HepG2 (cell line): ENCODE results near the gene GNG12. TPM values are rescaled to one million over a fixed set of nuclear protein-coding genes. Genes with fewer than 3 reads are reported as not detected.

Source experiments
- ARID2 ChIP-seq: sonication (generic); formaldehyde crosslinking; IDR thresholded peaks from 2 replicates; pipeline ENCODE4 v1.8.1; 2022; ENCODE audit warnings: mild to moderate bottlenecking, missing genetic modification reagents, borderline replicate concordance
- CCDC6 ChIP-seq: sonication (generic); formaldehyde crosslinking; IDR thresholded peaks from 2 replicates; pipeline ENCODE4 v1.8.1; 2022; ENCODE audit warnings: mild to moderate bottlenecking, missing genetic modification reagents, moderate library complexity
- DMAP1 ChIP-seq: IDR thresholded peaks from 2 replicates; pipeline ENCODE4 v1.6.1; 2016
- GABPA ChIP-seq, 2 experiments: IDR thresholded peaks; 2 replicates each; pipeline ENCODE4 v1.6.1; 2011 to 2016; ENCODE audit warnings: low read depth in 2 of 2, low read length in 1 of 2, missing biosample characterization in 1 of 2, missing genetic modification characterization in 1 of 2
- HDAC2 ChIP-seq: sonication (generic); formaldehyde crosslinking; IDR thresholded peaks from 2 replicates; pipeline ENCODE4 v1.4.0; 2020; ENCODE audit warnings: missing genetic modification reagents
- IKZF1 ChIP-seq: fragments of 450-650 bp; IDR thresholded peaks from 2 replicates; pipeline ENCODE4 v1.7.1; 2016
- JUN ChIP-seq: sonication (generic); formaldehyde crosslinking; IDR thresholded peaks from 2 replicates; pipeline ENCODE4 v1.4.0; 2020; ENCODE audit warnings: mild to moderate bottlenecking, missing genetic modification reagents
- JUND ChIP-seq: sonication (generic); formaldehyde crosslinking; IDR thresholded peaks from 2 replicates; pipeline ENCODE4 v1.8.0; 2022; ENCODE audit warnings: mild to moderate bottlenecking, missing genetic modification reagents
- KDM5A ChIP-seq: fragments of 200-600 bp; sonication (generic); IDR thresholded peaks from 2 replicates; pipeline ENCODE4 v1.7.0; 2018; ENCODE audit warnings: antibody characterized with exemption, mild to moderate bottlenecking, low read length, borderline replicate concordance
- MZF1 ChIP-seq: sonication (generic); formaldehyde crosslinking; IDR thresholded peaks from 2 replicates; pipeline ENCODE4 v1.8.1; 2023; ENCODE audit warnings: mild to moderate bottlenecking, missing genetic modification reagents, borderline replicate concordance
- NFYC ChIP-seq: IDR thresholded peaks from 2 replicates; pipeline ENCODE4 v1.6.1; 2016; ENCODE audit warnings: missing genetic modification reagents, missing compliant biosample characterization
- PHB2 ChIP-seq: fragments of 450-650 bp; IDR thresholded peaks from 2 replicates; pipeline ENCODE4 v1.6.1; 2018; ENCODE audit not compliant: partially characterized antibody
- PHF21A ChIP-seq: sonication (generic); formaldehyde crosslinking; IDR thresholded peaks from 2 replicates; pipeline ENCODE4 v1.5.0; 2020; ENCODE audit warnings: mild to moderate bottlenecking, missing genetic modification reagents
- RBM39 ChIP-seq: fragments of 200-400 bp; formaldehyde crosslinking; IDR thresholded peaks from one replicate; pipeline ENCODE4 v1.6.1; 2018; ENCODE audit warnings: antibody characterized with exemption, mild to moderate bottlenecking, low read depth, low read length; ENCODE audit not compliant: poor library complexity, severe bottlenecking
- ZBTB3 ChIP-seq: sonication (generic); formaldehyde crosslinking; IDR thresholded peaks from 2 replicates; pipeline ENCODE4 v1.4.0; 2020; ENCODE audit warnings: low read depth, mild to moderate bottlenecking, moderate library complexity, missing genetic modification reagents, borderline replicate concordance
- ZBTB7B ChIP-seq: sonication (generic); formaldehyde crosslinking; IDR thresholded peaks from 2 replicates; pipeline ENCODE4 v1.4.0; 2020; ENCODE audit warnings: missing genetic modification reagents
- ZMAT3 ChIP-seq: sonication (generic); formaldehyde crosslinking; conservative IDR thresholded peaks from 2 replicates; pipeline ENCODE4 v1.7.0; 2021; ENCODE audit warnings: missing genetic modification reagents
- ZMYM4 ChIP-seq: sonication (generic); formaldehyde crosslinking; IDR thresholded peaks from 2 replicates; pipeline ENCODE4 v1.8.1; 2023; ENCODE audit warnings: mild to moderate bottlenecking, missing genetic modification reagents
- ZNF24 ChIP-seq: fragments of 450-650 bp; IDR thresholded peaks from 2 replicates; pipeline ENCODE4 v1.6.1; 2017; ENCODE audit warnings: antibody characterized with exemption, mild to moderate bottlenecking
- ZNF670 ChIP-seq: sonication (generic); formaldehyde crosslinking; IDR thresholded peaks from 2 replicates; pipeline ENCODE4 v1.8.0; 2022; ENCODE audit warnings: mild to moderate bottlenecking, missing genetic modification reagents, borderline replicate concordance
- ZNF792 ChIP-seq: IDR thresholded peaks from 2 replicates; pipeline ENCODE4 v1.6.1; 2016
- ZZZ3 ChIP-seq: sonication (generic); formaldehyde crosslinking; IDR thresholded peaks from 2 replicates; pipeline ENCODE4 v1.4.0; 2020; ENCODE audit warnings: missing genetic modification reagents, mild to moderate bottlenecking, borderline replicate concordance
- polyA plus RNA-seq, 8 experiments: library from polyadenylated mRNA; depleted of rRNA in 3 of 8; stranded (reverse) in 7 of 8; unstranded in 1 of 8; fragments of >200 nt; fragmentation: Illumina TruSeq in 4 of 8; extraction: Trizol in 4 of 8; gene quantifications; 2 replicates each; pipeline versions ENCODE4 v1.2.1 to v1.2.3, GENCODE V29; 2011 to 2016; ENCODE audit warnings: low read depth in 4 of 8, missing spikeins in 1 of 8, mixed read lengths in 1 of 8; ENCODE audit not compliant: insufficient read depth in 1 of 8
- total RNA-seq, 5 experiments: library from RNA; depleted of rRNA; stranded (reverse); fragments of >200 nt; fragmentation: Illumina TruSeq; extraction: Trizol; gene quantifications; 2 replicates each; pipeline ENCODE4 v1.2.3, GENCODE V29; 2016; ENCODE audit warnings: low read depth in 1 of 5
- TF ChIP-seq, protein P1 (sequence below): sonication (generic); formaldehyde crosslinking; IDR thresholded peaks from 2 replicates; pipeline ENCODE4 v1.8.0; 2022; ENCODE audit warnings: mild to moderate bottlenecking, missing genetic modification reagents; ENCODE audit not compliant: insufficient replicate concordance
- TF ChIP-seq, protein P2 (sequence below): sonication (generic); formaldehyde crosslinking; IDR thresholded peaks from 2 replicates; pipeline ENCODE4 v1.4.0; 2020; ENCODE audit warnings: missing genetic modification reagents
- TF ChIP-seq, protein P3 (sequence below): IDR thresholded peaks from 2 replicates; pipeline ENCODE4 v1.6.1; 2016; ENCODE audit warnings: missing compliant biosample characterization, missing genetic modification reagents, borderline replicate concordance
- TF ChIP-seq, protein P4 (sequence below): sonication (generic); formaldehyde crosslinking; conservative IDR thresholded peaks from 2 replicates; pipeline ENCODE4 v1.8.1; 2023; ENCODE audit warnings: missing genetic modification reagents

The GNG12 gene
- total and polyA plus RNA-seq, 2 of the 13 experiments (the other 11 are each of a cell fraction or from before 2014, with no cell fraction given), result 0.11 TPM

DNA sequence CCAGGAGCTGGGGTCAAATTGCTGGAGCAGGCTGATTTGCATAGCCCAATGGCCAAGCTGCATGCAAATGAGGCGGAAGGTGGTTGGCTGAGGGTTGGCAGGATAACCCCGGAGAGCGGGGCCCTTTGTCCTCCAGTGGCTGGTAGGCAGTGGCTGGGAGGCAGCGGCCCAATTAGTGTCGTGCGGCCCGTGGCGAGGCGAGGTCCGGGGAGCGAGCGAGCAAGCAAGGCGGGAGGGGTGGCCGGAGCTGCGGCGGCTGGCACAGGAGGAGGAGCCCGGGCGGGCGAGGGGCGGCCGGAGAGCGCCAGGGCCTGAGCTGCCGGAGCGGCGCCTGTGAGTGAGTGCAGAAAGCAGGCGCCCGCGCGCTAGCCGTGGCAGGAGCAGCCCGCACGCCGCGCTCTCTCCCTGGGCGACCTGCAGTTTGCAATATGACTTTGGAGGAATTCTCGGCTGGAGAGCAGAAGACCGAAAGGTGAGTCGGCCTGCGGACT lies 148.2 kb downstream of the GNG12 start, which contains the start of gene GADD45A (continued):
- TF ChIP-seq, protein P1, sequence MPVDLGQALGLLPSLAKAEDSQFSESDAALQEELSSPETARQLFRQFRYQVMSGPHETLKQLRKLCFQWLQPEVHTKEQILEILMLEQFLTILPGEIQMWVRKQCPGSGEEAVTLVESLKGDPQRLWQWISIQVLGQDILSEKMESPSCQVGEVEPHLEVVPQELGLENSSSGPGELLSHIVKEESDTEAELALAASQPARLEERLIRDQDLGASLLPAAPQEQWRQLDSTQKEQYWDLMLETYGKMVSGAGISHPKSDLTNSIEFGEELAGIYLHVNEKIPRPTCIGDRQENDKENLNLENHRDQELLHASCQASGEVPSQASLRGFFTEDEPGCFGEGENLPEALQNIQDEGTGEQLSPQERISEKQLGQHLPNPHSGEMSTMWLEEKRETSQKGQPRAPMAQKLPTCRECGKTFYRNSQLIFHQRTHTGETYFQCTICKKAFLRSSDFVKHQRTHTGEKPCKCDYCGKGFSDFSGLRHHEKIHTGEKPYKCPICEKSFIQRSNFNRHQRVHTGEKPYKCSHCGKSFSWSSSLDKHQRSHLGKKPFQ, result no peak
- TF ChIP-seq, protein P2, sequence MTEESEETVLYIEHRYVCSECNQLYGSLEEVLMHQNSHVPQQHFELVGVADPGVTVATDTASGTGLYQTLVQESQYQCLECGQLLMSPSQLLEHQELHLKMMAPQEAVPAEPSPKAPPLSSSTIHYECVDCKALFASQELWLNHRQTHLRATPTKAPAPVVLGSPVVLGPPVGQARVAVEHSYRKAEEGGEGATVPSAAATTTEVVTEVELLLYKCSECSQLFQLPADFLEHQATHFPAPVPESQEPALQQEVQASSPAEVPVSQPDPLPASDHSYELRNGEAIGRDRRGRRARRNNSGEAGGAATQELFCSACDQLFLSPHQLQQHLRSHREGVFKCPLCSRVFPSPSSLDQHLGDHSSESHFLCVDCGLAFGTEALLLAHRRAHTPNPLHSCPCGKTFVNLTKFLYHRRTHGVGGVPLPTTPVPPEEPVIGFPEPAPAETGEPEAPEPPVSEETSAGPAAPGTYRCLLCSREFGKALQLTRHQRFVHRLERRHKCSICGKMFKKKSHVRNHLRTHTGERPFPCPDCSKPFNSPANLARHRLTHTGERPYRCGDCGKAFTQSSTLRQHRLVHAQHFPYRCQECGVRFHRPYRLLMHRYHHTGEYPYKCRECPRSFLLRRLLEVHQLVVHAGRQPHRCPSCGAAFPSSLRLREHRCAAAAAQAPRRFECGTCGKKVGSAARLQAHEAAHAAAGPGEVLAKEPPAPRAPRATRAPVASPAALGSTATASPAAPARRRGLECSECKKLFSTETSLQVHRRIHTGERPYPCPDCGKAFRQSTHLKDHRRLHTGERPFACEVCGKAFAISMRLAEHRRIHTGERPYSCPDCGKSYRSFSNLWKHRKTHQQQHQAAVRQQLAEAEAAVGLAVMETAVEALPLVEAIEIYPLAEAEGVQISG (CRISPR knock-in tag), result peak; percentile 80
- peak; percentile 68; the same call in 1 of the 2 replicates for TF ChIP-seq PHF21A
- peak; percentile 88 for TF ChIP-seq ZMAT3 (CRISPR knock-in tag)
- TF ChIP-seq ZZZ3 (CRISPR knock-in tag), result no peak
- no peak for TF ChIP-seq JUN (CRISPR knock-in tag)
- TF ChIP-seq ZBTB7B (CRISPR knock-in tag), result no peak
- TF ChIP-seq KDM5A, result no peak
- peak; percentile 78 for TF ChIP-seq NFYC
- peak; percentile 57; the same call in 1 of the 2 replicates for TF ChIP-seq HDAC2
- peak; percentile 93 for TF ChIP-seq ZNF792
- TF ChIP-seq IKZF1, result no peak
- peak; percentile 93 for TF ChIP-seq ZMYM4 (CRISPR knock-in tag)
- TF ChIP-seq CCDC6 (CRISPR knock-in tag), result peak; percentile 79
- no peak for TF ChIP-seq PHB2
- peak; percentile 94 for TF ChIP-seq ZNF670 (CRISPR knock-in tag)
- TF ChIP-seq DMAP1 (CRISPR knock-in tag), result no peak
- no peak for TF ChIP-seq GABPA (IDR thresholded peaks at IDR 0.05; ENCODE audit: low read depth, low read length)
- TF ChIP-seq GABPA (CRISPR knock-in tag; IDR thresholded peaks at IDR 0.05; ENCODE audit: low read depth), result no peak; the same call in 1 of the 2 replicates
- TF ChIP-seq JUND, result peak; percentile 33; the same call in 1 of the 2 replicates
- peak; percentile 98 for TF ChIP-seq ARID2 (CRISPR knock-in tag)
- TF ChIP-seq, protein P3, sequence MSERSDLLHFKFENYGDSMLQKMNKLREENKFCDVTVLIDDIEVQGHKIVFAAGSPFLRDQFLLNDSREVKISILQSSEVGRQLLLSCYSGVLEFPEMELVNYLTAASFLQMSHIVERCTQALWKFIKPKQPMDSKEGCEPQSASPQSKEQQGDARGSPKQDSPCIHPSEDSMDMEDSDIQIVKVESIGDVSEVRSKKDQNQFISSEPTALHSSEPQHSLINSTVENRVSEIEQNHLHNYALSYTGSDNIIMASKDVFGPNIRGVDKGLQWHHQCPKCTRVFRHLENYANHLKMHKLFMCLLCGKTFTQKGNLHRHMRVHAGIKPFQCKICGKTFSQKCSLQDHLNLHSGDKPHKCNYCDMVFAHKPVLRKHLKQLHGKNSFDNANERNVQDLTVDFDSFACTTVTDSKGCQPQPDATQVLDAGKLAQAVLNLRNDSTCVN (CRISPR knock-in tag), result peak; percentile 83
- TF ChIP-seq, protein P4, sequence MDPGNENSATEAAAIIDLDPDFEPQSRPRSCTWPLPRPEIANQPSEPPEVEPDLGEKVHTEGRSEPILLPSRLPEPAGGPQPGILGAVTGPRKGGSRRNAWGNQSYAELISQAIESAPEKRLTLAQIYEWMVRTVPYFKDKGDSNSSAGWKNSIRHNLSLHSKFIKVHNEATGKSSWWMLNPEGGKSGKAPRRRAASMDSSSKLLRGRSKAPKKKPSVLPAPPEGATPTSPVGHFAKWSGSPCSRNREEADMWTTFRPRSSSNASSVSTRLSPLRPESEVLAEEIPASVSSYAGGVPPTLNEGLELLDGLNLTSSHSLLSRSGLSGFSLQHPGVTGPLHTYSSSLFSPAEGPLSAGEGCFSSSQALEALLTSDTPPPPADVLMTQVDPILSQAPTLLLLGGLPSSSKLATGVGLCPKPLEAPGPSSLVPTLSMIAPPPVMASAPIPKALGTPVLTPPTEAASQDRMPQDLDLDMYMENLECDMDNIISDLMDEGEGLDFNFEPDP (CRISPR knock-in tag), result no peak
- no peak; the same call in 1 of the 2 replicates for TF ChIP-seq ZNF24
- TF ChIP-seq ZBTB3 (CRISPR knock-in tag), result no peak
- no peak for TF ChIP-seq MZF1 (CRISPR knock-in tag)
- TF ChIP-seq RBM39, result peak; percentile 98
